BJ (cell line): ENCODE data around the gene SPG7. TPM values are rescaled to one million over a fixed set of nuclear protein-coding genes. Genes with fewer than 3 reads are reported as not detected.

ENCODE experiments used
- CTCF ChIA-PET: fragments of 350-600 bp; formaldehyde crosslinking; extraction: SDS; loops from one replicate; lab custom pipeline; 2021; ENCODE audit warnings: antibody characterized with exemption, inconsistent platforms; lab: Yijun Ruan, JAX
- POLR2A ChIA-PET: fragments of 300-600 bp; sonication (Branson Sonifier 250); formaldehyde crosslinking; extraction: SDS; loops from one replicate; lab custom pipeline; 2021; ENCODE audit warnings: antibody characterized with exemption; lab: Charles Lee
- DNase-seq: peaks from one replicate; pipeline ENCODE4 v3.0.0-alpha.2; 2011; ENCODE audit warnings: low read depth
- H3K27me3 ChIP-seq: 2 replicates; pipeline ENCODE4 v1.6.0; 2011; ENCODE audit warnings: low read length; ENCODE audit not compliant: control insufficient read depth, insufficient read depth
- H3K36me3 ChIP-seq: 2 replicates; pipeline ENCODE4 v1.5.1; 2011; ENCODE audit warnings: low read length; ENCODE audit not compliant: control insufficient read depth, insufficient read depth
- H3K4me3 ChIP-seq: 2 replicates; pipeline ENCODE4 v1.5.1; 2011; ENCODE audit warnings: low read depth, mild to moderate bottlenecking, control low read depth, low read length
- CTCF ChIP-seq: IDR thresholded peaks from 2 replicates; pipeline ENCODE4 v1.5.1; 2011; ENCODE audit warnings: low read depth, mild to moderate bottlenecking, control low read depth, inconsistent platforms, low read length, moderate library complexity; ENCODE audit not compliant: insufficient read depth
- polyA plus RNA-seq: library from polyadenylated mRNA; depleted of rRNA; stranded (reverse); fragments of >200 nt; gene quantifications from 2 replicates; pipeline ENCODE4 v1.2.3, GENCODE V29; 2011

The SPG7 gene
- polyA plus RNA-seq, 1 experiment = 45.0 TPM

- DNase-seq = no peak
- Histone ChIP-seq H3K4me3 (no peak overlapping the region), H3K27me3 (no peaks in the 10 kb centered on the region), H3K36me3 (peaks cover 26% of the 10 kb centered on the region)
- POLR2A ChIA-PET = no interaction called here
- no peak for TF ChIP-seq CTCF
- CTCF ChIA-PET = interaction anchor here (1.2 kb wide), 1 partner anchor 11 kb away, joined by 3 read pairs; no protein-coding TSS in a partner anchor
Measured at GRCh38 chr16:89550421-89551007, 42.3 kb downstream of the SPG7 start.

GRCh38 chr16:89552329-89552728 is 44.1 kb downstream of the SPG7 start:
- H3K4me3 ChIP-seq = no peak overlapping the region
- CTCF ChIA-PET = no interaction called here
- peaks cover 29% of the 10 kb centered on the region for H3K36me3 ChIP-seq
- DNase-seq = no peak
- POLR2A ChIA-PET = no interaction called here
- no peaks in the 10 kb centered on the region for H3K27me3 ChIP-seq
- no peak for TF ChIP-seq CTCF

GRCh38 chr16:89552913-89553312 is 44.7 kb downstream of the SPG7 start:
- ChIA-PET POLR2A (no interaction called here), CTCF (interaction anchor here (0.8 kb wide), 1 partner anchor 11 kb away, joined by 3 read pairs; no protein-coding TSS in a partner anchor)
- peaks cover 29% of the 10 kb centered on the region for H3K36me3 ChIP-seq
- TF ChIP-seq CTCF = no peak
- no peak for DNase-seq
- no peaks in the 10 kb centered on the region for H3K27me3 ChIP-seq
- no peak overlapping the region for H3K4me3 ChIP-seq

- Histone ChIP-seq H3K4me3 (no peak overlapping the region), H3K36me3 (peaks cover 26% of the 10 kb centered on the region), H3K27me3 (no peaks in the 10 kb centered on the region)
- no peak for DNase-seq
- ChIA-PET POLR2A (no interaction called here), CTCF (interaction anchor here (0.8 kb wide), 1 partner anchor 10 kb away, joined by 3 read pairs; no protein-coding TSS in a partner anchor)
- TF ChIP-seq CTCF = no peak
Measured at GRCh38 chr16:89553733-89554132, 45.5 kb downstream of the SPG7 start.

GRCh38 chr16:89554343-89554742 is 46.1 kb downstream of the SPG7 start:
- DNase-seq = no peak
- Histone ChIP-seq H3K36me3 (peaks cover 25% of the 10 kb centered on the region), H3K27me3 (no peaks in the 10 kb centered on the region), H3K4me3 (no peak overlapping the region)
- ChIA-PET POLR2A (no interaction called here), CTCF (no interaction called here)
- no peak for TF ChIP-seq CTCF
